Glutamatergic neuron (in vitro differentiated cells): ENCODE measurements around the gene GPR161. TPM values are rescaled to one million over a fixed set of nuclear protein-coding genes. Genes with fewer than 3 reads are reported as not detected.
"Not testable (repeated sequence)": the region's sequence is repeated elsewhere in the genome, so short reads cannot be mapped to it uniquely, and the experiment has no call there.

Experiments used
- DNase-seq: peaks from one replicate; pipeline ENCODE4 v3.0.0; 2022
- H3K27ac Mint-ChIP-seq: one replicate; pipeline ENCODE4 v1.8.0; 2020; ENCODE audit warnings: mild to moderate bottlenecking, mixed read lengths, inconsistent platforms; ENCODE audit not compliant: unreplicated experiment
- H3K27me3 Mint-ChIP-seq: one replicate; pipeline ENCODE4 v1.8.0; 2020; ENCODE audit warnings: mild to moderate bottlenecking, moderate library complexity, mixed read lengths, inconsistent platforms; ENCODE audit not compliant: unreplicated experiment
- H3K36me3 Mint-ChIP-seq: one replicate; pipeline ENCODE4 v1.8.0; 2020; ENCODE audit warnings: mild to moderate bottlenecking, mixed read lengths, inconsistent platforms; ENCODE audit not compliant: unreplicated experiment
- H3K4me1 Mint-ChIP-seq: one replicate; pipeline ENCODE4 v1.8.0; 2020; ENCODE audit warnings: mild to moderate bottlenecking, low read depth, mixed read lengths, inconsistent platforms; ENCODE audit not compliant: unreplicated experiment
- H3K4me3 Mint-ChIP-seq: one replicate; pipeline ENCODE4 v1.8.0; 2020; ENCODE audit warnings: mild to moderate bottlenecking, mixed read lengths, inconsistent platforms; ENCODE audit not compliant: unreplicated experiment
- H3K9me3 Mint-ChIP-seq: one replicate; pipeline ENCODE4 v1.8.0; 2020; ENCODE audit warnings: mild to moderate bottlenecking, moderate library complexity, mixed read lengths, inconsistent platforms; ENCODE audit not compliant: unreplicated experiment
- total RNA-seq: library from RNA; stranded (reverse); fragmentation: NEBNext Ultra II Directional; extraction: Animal tissue kit (Norgen Biotek cat#: 25700); gene quantifications from one replicate; pipeline ENCODE4 v1.2.1, GENCODE V29; 2021; ENCODE audit not compliant: unreplicated experiment
- TF ChIP-seq, protein P1 (sequence below): fragments of 200-600 bp; sonication (generic); IDR thresholded peaks from one replicate; pipeline ENCODE4 v1.5.0; 2021; ENCODE audit not compliant: partially characterized antibody, unreplicated experiment

GPR161 gene
- total RNA-seq, 1 donor from 2014 or later = 69.3 TPM

DNA sequence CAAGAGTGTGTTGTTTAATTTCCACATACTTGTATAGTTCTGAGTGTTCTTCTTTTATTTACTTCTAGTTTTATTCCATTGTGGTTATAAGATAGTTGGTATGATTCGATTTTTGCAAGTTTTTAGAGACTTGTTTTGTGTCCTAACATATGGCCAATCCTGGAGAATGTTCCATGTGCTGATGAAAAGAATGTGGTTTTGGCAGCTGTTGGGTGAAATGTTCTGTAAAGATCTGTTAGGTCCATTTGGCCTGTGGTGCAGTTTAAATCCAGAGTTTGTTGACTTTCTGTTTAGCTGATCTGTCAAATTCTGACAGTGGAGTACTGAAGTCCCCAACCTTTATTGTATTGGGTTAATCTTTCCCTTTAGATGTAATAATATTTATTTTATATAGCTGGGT lies 22.5 kb upstream of the GPR161 start:
- no peak overlapping the region for H3K4me3 Mint-ChIP-seq
- no peaks in the 10 kb centered on the region for H3K4me1 Mint-ChIP-seq
- no peak overlapping the region for H3K27ac Mint-ChIP-seq
- DNase-seq = no peak
- peaks cover 10% of the 10 kb centered on the region for H3K9me3 Mint-ChIP-seq
- H3K27me3 Mint-ChIP-seq = peaks cover 2% of the 10 kb centered on the region
- TF ChIP-seq, protein P1, sequence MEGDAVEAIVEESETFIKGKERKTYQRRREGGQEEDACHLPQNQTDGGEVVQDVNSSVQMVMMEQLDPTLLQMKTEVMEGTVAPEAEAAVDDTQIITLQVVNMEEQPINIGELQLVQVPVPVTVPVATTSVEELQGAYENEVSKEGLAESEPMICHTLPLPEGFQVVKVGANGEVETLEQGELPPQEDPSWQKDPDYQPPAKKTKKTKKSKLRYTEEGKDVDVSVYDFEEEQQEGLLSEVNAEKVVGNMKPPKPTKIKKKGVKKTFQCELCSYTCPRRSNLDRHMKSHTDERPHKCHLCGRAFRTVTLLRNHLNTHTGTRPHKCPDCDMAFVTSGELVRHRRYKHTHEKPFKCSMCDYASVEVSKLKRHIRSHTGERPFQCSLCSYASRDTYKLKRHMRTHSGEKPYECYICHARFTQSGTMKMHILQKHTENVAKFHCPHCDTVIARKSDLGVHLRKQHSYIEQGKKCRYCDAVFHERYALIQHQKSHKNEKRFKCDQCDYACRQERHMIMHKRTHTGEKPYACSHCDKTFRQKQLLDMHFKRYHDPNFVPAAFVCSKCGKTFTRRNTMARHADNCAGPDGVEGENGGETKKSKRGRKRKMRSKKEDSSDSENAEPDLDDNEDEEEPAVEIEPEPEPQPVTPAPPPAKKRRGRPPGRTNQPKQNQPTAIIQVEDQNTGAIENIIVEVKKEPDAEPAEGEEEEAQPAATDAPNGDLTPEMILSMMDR = no peak
- peaks cover 30% of the 10 kb centered on the region for H3K36me3 Mint-ChIP-seq

DNA sequence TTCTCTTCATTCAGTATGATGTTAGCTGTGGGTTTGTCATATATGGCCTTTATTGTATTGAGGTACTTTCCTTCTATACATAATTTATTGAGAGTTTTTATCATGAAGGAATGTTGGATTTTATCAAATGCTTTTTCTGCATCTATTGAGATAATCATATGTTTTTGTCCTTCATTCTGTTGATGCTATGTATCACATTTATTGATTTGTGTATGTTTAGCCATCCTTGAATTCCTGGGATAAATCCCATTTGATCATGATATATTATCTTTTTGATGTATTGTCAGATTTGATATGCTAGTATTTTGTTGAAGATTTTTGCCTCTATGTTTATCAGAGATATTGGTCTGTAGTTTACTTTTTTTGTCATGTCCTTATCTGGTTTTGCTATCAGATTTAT lies 20.9 kb upstream of the GPR161 start:
- no peak for DNase-seq
- TF ChIP-seq, protein P1 = no peak
- H3K27me3 Mint-ChIP-seq = peaks cover 2% of the 10 kb centered on the region

DNA sequence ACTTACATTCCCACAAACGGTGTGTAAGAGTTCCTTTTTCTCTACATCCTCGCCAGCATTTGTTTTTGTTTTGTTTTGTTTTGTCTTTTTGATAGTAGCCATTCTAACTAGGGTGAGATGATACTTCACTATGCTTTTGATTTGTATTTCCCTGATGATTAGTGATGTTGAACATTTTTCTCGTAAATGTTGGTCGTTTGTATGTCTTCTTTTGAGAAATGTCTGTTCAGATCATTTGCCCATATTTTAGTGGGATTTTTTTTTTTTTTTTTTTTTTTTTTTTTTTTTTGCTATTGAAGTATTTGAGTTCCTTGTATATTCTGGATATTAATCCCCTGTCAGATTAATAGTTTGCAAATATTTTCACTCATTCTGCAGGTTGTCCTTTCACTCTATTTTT lies 19.2 kb upstream of the GPR161 start:
- Mint-ChIP-seq H3K27me3 (peaks cover 2% of the 10 kb centered on the region), H3K36me3 (peaks cover 30% of the 10 kb centered on the region), H3K4me1 (no peaks in the 10 kb centered on the region), H3K4me3 (no peak overlapping the region), H3K9me3 (peaks cover 7% of the 10 kb centered on the region), H3K27ac (no peak overlapping the region)
- no peak for DNase-seq
- TF ChIP-seq, protein P1 = no peak

More for the DNA sequence above, 20.9 kb upstream of the GPR161 start:
- peaks cover 8% of the 10 kb centered on the region for H3K9me3 Mint-ChIP-seq
- peaks cover 30% of the 10 kb centered on the region for H3K36me3 Mint-ChIP-seq
- no peak overlapping the region for H3K27ac Mint-ChIP-seq
- no peaks in the 10 kb centered on the region for H3K4me1 Mint-ChIP-seq
- no peak overlapping the region for H3K4me3 Mint-ChIP-seq

DNA sequence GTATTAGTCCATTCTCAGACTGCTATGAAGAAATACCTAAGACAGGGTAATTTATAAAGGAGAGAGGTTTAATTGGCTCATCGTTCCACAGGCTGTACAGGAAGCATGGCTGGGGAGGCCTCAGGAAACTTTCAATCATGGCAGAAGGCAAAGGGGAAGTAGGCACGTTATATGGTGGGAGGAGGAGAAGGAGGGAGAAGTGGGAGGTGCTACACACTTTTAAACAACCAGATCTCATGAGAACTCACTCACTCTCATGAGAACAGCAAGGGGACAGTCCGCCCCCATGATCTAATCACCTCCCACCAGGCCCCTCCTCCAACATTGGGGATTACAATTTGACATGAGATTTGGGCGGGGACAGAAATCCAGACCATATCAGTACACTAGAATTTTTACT lies 18.0 kb upstream of the GPR161 start:
- H3K9me3 Mint-ChIP-seq, H3K27me3 Mint-ChIP-seq, H3K27ac Mint-ChIP-seq, H3K4me1 Mint-ChIP-seq, DNase-seq, H3K4me3 Mint-ChIP-seq: not testable (repeated sequence)
- H3K36me3 Mint-ChIP-seq = peaks cover 18% of the 10 kb centered on the region

DNA sequence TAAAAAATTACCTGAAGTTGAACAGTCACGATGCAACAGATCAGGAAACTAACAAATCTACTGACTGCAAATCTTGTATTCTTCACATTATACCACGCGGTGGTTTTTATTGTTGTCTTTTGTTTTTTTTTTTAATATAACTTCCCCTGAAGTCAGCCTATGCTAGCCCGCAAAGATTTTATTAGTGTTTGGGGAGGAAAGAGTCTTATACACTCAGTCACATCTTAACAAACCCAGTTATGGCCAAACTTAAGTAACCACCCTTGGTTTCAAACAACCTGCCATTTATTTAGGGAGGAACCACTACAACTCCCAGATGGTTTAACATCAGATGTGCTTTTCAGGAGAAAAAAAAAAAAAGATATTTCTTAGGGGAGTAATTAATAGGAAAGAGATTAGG lies 15.2 kb upstream of the GPR161 start:
- no peak for DNase-seq
- H3K36me3 Mint-ChIP-seq = no peaks in the 10 kb centered on the region
- H3K9me3 Mint-ChIP-seq = no peaks in the 10 kb centered on the region
- H3K4me3 Mint-ChIP-seq = no peak overlapping the region
- no peak overlapping the region for H3K27ac Mint-ChIP-seq
- no peaks in the 10 kb centered on the region for H3K4me1 Mint-ChIP-seq
- H3K27me3 Mint-ChIP-seq = peaks cover 2% of the 10 kb centered on the region
- TF ChIP-seq, protein P1 = no peak

DNA sequence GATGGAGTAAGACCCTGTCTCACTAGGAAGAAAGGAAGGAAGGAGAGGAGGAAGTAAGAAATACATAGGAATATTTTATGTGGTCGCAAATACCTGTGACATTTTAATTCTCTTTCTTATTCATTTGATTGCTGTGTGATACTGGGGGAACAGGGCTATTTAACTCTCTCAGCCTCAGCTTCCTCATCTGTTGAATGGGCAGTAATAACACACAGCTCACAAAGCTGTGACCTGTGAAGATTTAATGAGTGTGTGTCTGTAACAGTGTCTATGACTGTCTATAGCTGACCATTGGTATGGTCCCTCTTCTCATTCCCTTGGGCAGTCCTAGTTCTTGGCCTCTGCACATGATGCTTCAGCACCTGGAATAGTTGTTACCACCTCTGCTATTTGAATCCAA lies 13.6 kb upstream of the GPR161 start:
- Mint-ChIP-seq H3K4me1 (no peaks in the 10 kb centered on the region), H3K27me3 (peaks cover 2% of the 10 kb centered on the region), H3K4me3 (no peak overlapping the region), H3K36me3 (no peaks in the 10 kb centered on the region), H3K27ac (no peak overlapping the region), H3K9me3 (no peaks in the 10 kb centered on the region)
- no peak for DNase-seq
- TF ChIP-seq, protein P1 = no peak
